HK-2 (cell line): ENCODE data around the gene KIF6.

Source experiments
- DNase-seq: peaks from one replicate; pipeline ENCODE4 v3.0.0-alpha.2; 2018; ENCODE audit not compliant: unreplicated experiment

The KIF6 gene

GRCh38 chr6:39594285-39594684 lies 130.9 kb downstream of the KIF6 start:
- DNase-seq = no peak

GRCh38 chr6:39593646-39594045 lies 131.6 kb downstream of the KIF6 start:
- DNase-seq = no peak

- no peak for DNase-seq
Measured at GRCh38 chr6:39590871-39591393, 134.3 kb downstream of the KIF6 start.

DNA sequence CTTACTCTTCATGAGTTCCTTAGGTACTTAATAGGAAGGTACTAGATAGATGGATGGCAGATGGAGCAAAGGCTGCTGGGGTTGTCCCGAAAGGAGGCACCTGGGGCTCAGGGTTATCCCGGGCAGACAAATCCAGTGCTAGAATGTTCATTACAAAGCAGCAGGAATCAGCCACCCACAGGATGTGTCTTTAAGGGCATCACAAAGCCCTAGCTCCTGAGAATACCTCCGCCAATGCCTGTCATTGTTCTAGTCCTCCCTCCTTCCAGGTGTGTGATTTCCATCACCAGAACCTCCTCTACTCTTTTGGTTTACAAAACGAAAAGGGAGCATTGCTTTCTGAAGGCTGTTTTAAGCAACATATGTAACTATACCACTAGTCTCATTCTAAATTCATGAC lies 138.1 kb downstream of the KIF6 start:
- no peak for DNase-seq

GRCh38 chr6:39585641-39586040 lies 139.6 kb downstream of the KIF6 start:
- DNase-seq = no peak

- DNase-seq = no peak
Measured at GRCh38 chr6:39577446-39578165, 147.6 kb downstream of the KIF6 start.

- no peak for DNase-seq
Measured at GRCh38 chr6:39576556-39577303, 148.5 kb downstream of the KIF6 start.

DNA sequence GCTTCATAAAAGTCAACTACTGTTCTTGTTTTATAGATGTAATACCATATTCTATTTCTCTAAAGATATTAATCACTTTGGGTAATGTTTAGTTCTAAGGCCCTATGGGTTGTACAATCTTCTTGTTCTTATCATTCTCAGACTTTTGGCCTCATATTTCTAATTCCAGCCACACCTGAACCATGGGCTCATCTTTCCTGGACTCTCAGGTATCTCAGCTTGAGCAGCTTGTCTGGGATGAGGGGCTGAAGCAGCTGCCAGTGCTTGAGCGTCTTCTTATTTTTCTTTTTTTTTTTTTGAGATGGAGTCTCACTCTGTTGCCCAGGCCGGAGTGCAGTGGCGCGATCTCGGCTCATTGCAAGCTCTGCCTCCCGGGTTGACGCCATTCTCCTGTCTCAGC lies 150.2 kb downstream of the KIF6 start:
- no peak for DNase-seq

GRCh38 chr6:39573541-39573940 lies 151.7 kb downstream of the KIF6 start:
- no peak for DNase-seq

- no peak for DNase-seq
Measured at GRCh38 chr6:39572661-39573340, 152.4 kb downstream of the KIF6 start.

DNA sequence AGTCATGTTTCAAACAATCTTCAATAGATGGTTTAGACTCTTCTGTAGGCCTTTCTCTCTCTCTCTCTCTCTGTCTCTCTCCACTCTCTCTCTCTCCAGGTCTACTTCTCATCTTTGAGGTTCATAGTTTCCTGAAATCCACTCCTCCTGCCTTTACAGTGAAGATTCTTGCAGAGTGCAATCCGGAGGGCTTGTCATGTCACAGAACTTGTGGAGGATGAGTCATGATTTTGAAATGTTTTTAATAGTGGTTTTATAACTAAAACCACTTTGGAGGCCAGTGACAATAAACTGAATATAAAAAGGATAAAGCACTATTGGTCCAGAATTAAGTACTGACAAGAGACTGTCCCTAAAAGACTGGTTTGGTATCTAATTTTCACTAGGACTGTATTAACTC lies 156.3 kb downstream of the KIF6 start:
- no peak for DNase-seq

- no peak for DNase-seq
Measured at GRCh38 chr6:39567091-39567490, 158.1 kb downstream of the KIF6 start.

DNA sequence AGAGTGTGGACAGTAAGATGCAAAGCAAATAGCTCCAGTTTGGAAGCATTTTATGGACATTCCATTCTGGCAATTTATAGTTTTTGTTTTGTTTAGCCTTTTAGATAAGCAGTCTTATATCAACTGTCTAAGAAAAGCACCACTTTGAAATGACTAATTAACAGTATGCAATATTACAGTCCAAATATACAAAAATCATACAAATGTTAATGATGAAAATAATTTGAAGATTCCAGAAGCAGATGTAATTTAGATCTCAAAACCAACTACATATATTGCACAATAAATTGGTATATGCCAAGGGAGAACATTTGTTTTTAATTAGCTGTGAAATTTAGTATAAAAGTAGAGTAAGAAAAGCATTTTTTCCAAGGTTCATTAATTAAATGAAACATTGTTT lies 158.8 kb downstream of the KIF6 start:
- no peak for DNase-seq

GRCh38 chr6:39565956-39566355 lies 159.3 kb downstream of the KIF6 start:
- no peak for DNase-seq

GRCh38 chr6:39563566-39564311 lies 161.5 kb downstream of the KIF6 start:
- DNase-seq = no peak

DNA sequence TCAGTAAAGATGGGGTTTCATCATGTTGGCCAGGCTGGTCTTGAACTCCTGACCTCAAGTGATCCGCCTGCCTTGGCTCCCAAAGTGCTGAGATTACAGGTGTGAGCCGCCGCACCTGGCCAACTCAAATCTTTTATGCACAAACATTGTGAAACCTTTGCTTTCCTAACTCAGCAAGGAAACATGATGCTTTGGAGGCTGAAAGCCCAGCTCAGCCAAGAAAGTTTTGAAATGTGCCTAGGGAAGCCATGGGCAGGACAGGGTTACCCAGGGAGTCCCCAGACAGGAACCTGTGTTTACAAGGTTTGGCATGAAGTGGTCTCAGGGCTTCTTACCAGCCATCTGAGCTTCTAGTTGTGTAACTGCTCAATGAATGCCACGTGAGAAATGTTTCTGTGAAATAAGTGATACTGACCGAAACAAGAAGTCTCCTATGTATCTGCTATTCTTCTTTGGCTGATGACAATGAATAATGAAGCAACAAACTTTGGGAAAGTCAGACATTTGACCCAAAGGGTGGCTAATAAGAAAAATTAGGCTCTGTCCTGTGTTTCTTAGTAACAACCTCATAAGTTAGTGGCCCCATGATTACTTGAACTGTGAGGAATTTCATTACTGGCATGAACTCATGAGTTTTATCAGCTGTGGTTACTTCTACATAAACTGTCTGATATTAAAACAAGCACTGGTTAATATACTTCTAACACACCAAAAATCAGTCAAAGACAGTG lies 163.5 kb downstream of the KIF6 start:
- no peak for DNase-seq

DNA sequence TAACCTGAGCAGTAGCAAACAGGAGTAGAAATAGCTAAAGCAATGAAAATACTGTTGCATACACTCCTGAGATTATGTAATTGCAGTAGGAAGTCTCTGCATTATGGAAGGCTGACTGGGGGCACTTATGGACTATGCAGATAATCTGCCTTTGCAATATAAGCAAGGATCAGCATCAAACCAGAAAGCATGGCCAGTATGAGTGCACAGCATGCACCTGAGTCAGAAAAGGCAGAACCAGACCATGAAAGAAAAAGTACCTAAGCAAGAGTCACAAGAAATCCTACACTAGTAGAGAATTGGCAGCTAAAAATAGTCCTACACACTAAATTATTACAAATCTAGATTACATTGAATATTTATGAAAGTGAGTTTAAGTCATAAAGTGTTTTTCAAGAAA lies 164.3 kb downstream of the KIF6 start:
- no peak for DNase-seq

GRCh38 chr6:39558591-39559190 lies 166.5 kb downstream of the KIF6 start:
- DNase-seq = no peak

DNA sequence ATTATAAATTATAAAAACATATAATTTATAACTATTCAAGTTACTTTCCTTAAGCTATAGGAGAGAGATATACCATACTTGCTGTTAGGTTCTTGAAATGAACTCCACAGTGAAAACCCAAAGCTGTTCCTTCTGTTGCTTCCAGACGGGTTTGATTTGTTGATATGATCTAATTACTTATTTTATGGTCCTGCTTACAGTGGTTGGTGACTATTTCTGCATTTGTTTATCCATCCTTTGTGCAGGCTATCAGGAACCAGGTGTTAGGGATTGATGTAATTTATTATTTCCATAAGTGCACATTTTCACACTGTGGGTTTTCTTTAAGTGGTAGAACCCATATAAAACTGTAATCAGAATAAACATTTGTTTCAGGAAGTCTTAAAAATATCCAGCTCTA lies 167.1 kb downstream of the KIF6 start:
- no peak for DNase-seq

DNA sequence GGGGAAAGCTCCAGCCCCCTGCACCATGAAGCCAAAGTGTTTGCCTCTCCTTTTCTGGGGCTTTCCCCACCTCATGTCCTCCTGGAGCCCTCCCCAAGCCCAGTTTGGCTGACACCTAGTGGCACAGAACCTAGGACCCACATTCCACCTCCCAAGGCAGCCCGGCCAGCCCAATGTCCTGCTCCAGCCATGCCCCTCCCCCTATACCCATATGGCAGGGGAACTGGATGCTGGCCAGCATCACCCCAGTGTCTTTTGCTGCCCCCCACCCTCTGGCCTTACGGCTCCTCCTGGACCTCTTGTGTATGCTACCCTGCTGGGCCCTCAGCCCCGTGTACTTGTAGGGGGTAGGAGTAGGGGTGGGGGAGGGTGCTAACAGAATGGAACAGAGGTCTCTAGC lies 170.1 kb downstream of the KIF6 start:
- DNase-seq = no peak
